IMR-90 (cell line): Measurements from ENCODE around the gene ROBO2. TPM values are rescaled to one million over a fixed set of nuclear protein-coding genes. Genes with fewer than 3 reads are reported as not detected.

Experiments
- ATAC-seq: fragments of 200-7000 bp; cut with Tn5 transposase; 2 replicates; pipeline ENCODE4 v1.9.1; 2020; ENCODE audit warnings: low read depth, mild to moderate bottlenecking, moderate library complexity
- BruUV-seq: library from RNA; stranded (reverse); fragments of 400-500 nt; replicated peaks from 2 replicates; lab custom pipeline; 2021; lab: Mats Ljungman, UMichigan
- CTCF ChIA-PET: fragments of 300-600 bp; formaldehyde crosslinking; extraction: SDS; loops from one replicate; lab custom pipeline; 2021; ENCODE audit warnings: antibody characterized with exemption; lab: Yijun Ruan, JAX
- POLR2A ChIA-PET: fragments of 300-600 bp; sonication (Branson Sonifier 250); formaldehyde crosslinking; loops from one replicate; lab custom pipeline; 2022; ENCODE audit warnings: antibody characterized with exemption; ENCODE audit not compliant: unreplicated experiment; lab: Charles Lee
- DNase-seq: peaks from one replicate; pipeline ENCODE4 v3.0.0; 2013
- H2AFZ ChIP-seq: replicated peaks from 2 replicates; pipeline ENCODE3; 2013; ENCODE audit warnings: low read length, mild to moderate bottlenecking; ENCODE audit not compliant: poor library complexity
- H2AK5ac ChIP-seq: 2 replicates; pipeline ENCODE4 v1.6.1; 2013; ENCODE audit warnings: low read depth, low read length, inconsistent platforms
- H2AK9ac ChIP-seq: replicated peaks from 2 replicates; pipeline ENCODE3; 2013; ENCODE audit warnings: mild to moderate bottlenecking, low read depth, low read length, moderate library complexity; ENCODE audit not compliant: poor library complexity
- H2BK120ac ChIP-seq: 2 replicates; pipeline ENCODE4 v1.6.1; 2013; ENCODE audit warnings: low read depth, low read length, inconsistent platforms
- H2BK15ac ChIP-seq: 3 replicates; pipeline ENCODE4 v1.6.1; 2013; ENCODE audit warnings: low read depth, low read length, inconsistent platforms
- H2BK20ac ChIP-seq: 2 replicates; pipeline ENCODE4 v1.6.1; 2013; ENCODE audit warnings: low read depth, mild to moderate bottlenecking, inconsistent platforms, low read length, moderate library complexity
- H2BK5ac ChIP-seq: 2 replicates; pipeline ENCODE4 v1.6.1; 2013; ENCODE audit warnings: mild to moderate bottlenecking, low read depth, low read length, inconsistent platforms; ENCODE audit not compliant: poor library complexity, severe bottlenecking
- H3K14ac ChIP-seq: replicated peaks from 2 replicates; pipeline ENCODE4 v1.6.1; 2013; ENCODE audit warnings: low read depth, low read length, inconsistent platforms
- H3K18ac ChIP-seq: 2 replicates; pipeline ENCODE4 v1.6.1; 2013; ENCODE audit warnings: low read depth, low read length, control low read depth
- H3K23ac ChIP-seq: 2 replicates; pipeline ENCODE4 v1.6.1; 2013; ENCODE audit warnings: low read depth, low read length, inconsistent platforms
- H3K27ac ChIP-seq: 2 replicates; pipeline ENCODE4 v1.5.1; 2013; ENCODE audit warnings: mild to moderate bottlenecking, control low read depth, low read length; ENCODE audit not compliant: insufficient read depth
- H3K27me3 ChIP-seq: 2 replicates; pipeline ENCODE4 v1.6.1; 2013; ENCODE audit warnings: low read length; ENCODE audit not compliant: control insufficient read depth, insufficient read depth
- H3K36me3 ChIP-seq: 2 replicates; pipeline ENCODE4 v1.6.1; 2013; ENCODE audit warnings: low read length, mixed read lengths; ENCODE audit not compliant: control insufficient read depth, insufficient read depth
- H3K4ac ChIP-seq: 2 replicates; pipeline ENCODE4 v1.6.1; 2013; ENCODE audit warnings: low read depth, low read length, inconsistent platforms
- H3K4me1 ChIP-seq: 2 replicates; pipeline ENCODE4 v1.6.1; 2013; ENCODE audit warnings: low read length, mixed read lengths; ENCODE audit not compliant: control insufficient read depth, insufficient read depth
- H3K4me2 ChIP-seq: 2 replicates; pipeline ENCODE4 v1.6.1; 2013; ENCODE audit warnings: low read depth, mild to moderate bottlenecking, control low read depth, low read length, moderate library complexity
- H3K4me3 ChIP-seq: 2 replicates; pipeline ENCODE4 v1.5.1; 2013; ENCODE audit warnings: low read depth, mild to moderate bottlenecking, control low read depth, low read length, moderate library complexity; ENCODE audit not compliant: insufficient read depth
- H3K56ac ChIP-seq: 2 replicates; pipeline ENCODE4 v1.6.1; 2013; ENCODE audit warnings: low read length, inconsistent platforms; ENCODE audit not compliant: insufficient read depth; ENCODE audit errors: extremely low read depth
- H3K79me1 ChIP-seq, 2 experiments: 2 replicates each; pipeline ENCODE4 v1.6.1; 2013; ENCODE audit warnings: low read length in 2 of 2, inconsistent platforms in 1 of 2, low read depth in 1 of 2
- H3K9ac ChIP-seq: 2 replicates; pipeline ENCODE4 v1.6.1; 2013; ENCODE audit warnings: low read depth, low read length, control low read depth
- H3K9me1 ChIP-seq: 2 replicates; pipeline ENCODE4 v1.6.1; 2013; ENCODE audit warnings: low read length, inconsistent platforms; ENCODE audit not compliant: insufficient read depth
- H3K9me3 ChIP-seq: 2 replicates; pipeline ENCODE4 v1.6.1; 2013; ENCODE audit warnings: low read length; ENCODE audit not compliant: control insufficient read depth, insufficient read depth
- H4K20me1 ChIP-seq: 2 replicates; pipeline ENCODE4 v1.6.1; 2013; ENCODE audit warnings: low read length, inconsistent platforms; ENCODE audit not compliant: insufficient read depth
- H4K5ac ChIP-seq: 2 replicates; pipeline ENCODE4 v1.6.1; 2013; ENCODE audit warnings: mild to moderate bottlenecking, low read depth, low read length, control low read depth
- H4K8ac ChIP-seq, 2 experiments: 2 replicates each; pipeline ENCODE4 v1.6.1; 2013; ENCODE audit warnings: low read depth in 2 of 2, low read length in 2 of 2, control low read depth in 1 of 2, inconsistent platforms in 1 of 2
- H4K91ac ChIP-seq: 2 replicates; pipeline ENCODE4 v1.6.1; 2013; ENCODE audit warnings: low read depth, low read length, inconsistent platforms; ENCODE audit not compliant: insufficient read depth
- BHLHE40 ChIP-seq: fragments of 150-350 bp; IDR thresholded peaks from 2 replicates; pipeline ENCODE4 v1.6.1; 2016; ENCODE audit warnings: mild to moderate bottlenecking, low read depth, low read length
- CEBPB ChIP-seq: IDR thresholded peaks from 2 replicates; pipeline ENCODE4 v1.6.1; 2012; ENCODE audit warnings: low read depth, low read length, improper control_type of control experiment
- CHD1 ChIP-seq: IDR thresholded peaks from 2 replicates; pipeline ENCODE4 v1.6.1; 2012; ENCODE audit warnings: low read depth, low read length, improper control_type of control experiment
- CTCF ChIP-seq: conservative IDR thresholded peaks from 2 replicates; pipeline ENCODE4 v1.5.1; 2012; ENCODE audit warnings: mild to moderate bottlenecking, low read depth, low read length, improper control_type of control experiment
- ELK1 ChIP-seq: fragments of 150-350 bp; IDR thresholded peaks from 2 replicates; pipeline ENCODE4 v1.6.1; 2016; ENCODE audit warnings: low read depth, mild to moderate bottlenecking, low read length, moderate library complexity, borderline replicate concordance
- FOS ChIP-seq: fragments of 150-350 bp; IDR thresholded peaks from 2 replicates; pipeline ENCODE4 v1.6.1; 2016; ENCODE audit warnings: low read depth, low read length
- MAFK ChIP-seq: IDR thresholded peaks from 2 replicates; pipeline ENCODE4 v1.6.1; 2012; ENCODE audit warnings: low read depth, low read length, improper control_type of control experiment
- MAZ ChIP-seq: IDR thresholded peaks from 2 replicates; pipeline ENCODE4 v1.6.1; 2012; ENCODE audit warnings: low read depth, mild to moderate bottlenecking, low read length, improper control_type of control experiment, moderate library complexity, borderline replicate concordance
- MXI1 ChIP-seq: IDR thresholded peaks from 2 replicates; pipeline ENCODE4 v1.6.1; 2012; ENCODE audit warnings: low read depth, mild to moderate bottlenecking, low read length, moderate library complexity, borderline replicate concordance
- NFE2L2 ChIP-seq: fragments of 150-350 bp; IDR thresholded peaks from 2 replicates; pipeline ENCODE4 v1.6.1; 2016; ENCODE audit warnings: low read depth, mild to moderate bottlenecking, low read length
- POLR2A ChIP-seq: IDR thresholded peaks from 2 replicates; pipeline ENCODE4 v1.6.1; 2012; ENCODE audit warnings: mild to moderate bottlenecking, low read depth, low read length
- RAD21 ChIP-seq: IDR thresholded peaks from 2 replicates; pipeline ENCODE4 v1.6.1; 2012; ENCODE audit warnings: low read length, improper control_type of control experiment
- RCOR1 ChIP-seq: IDR thresholded peaks from 2 replicates; pipeline ENCODE4 v1.6.1; 2012; ENCODE audit warnings: mild to moderate bottlenecking, low read length, improper control_type of control experiment; ENCODE audit not compliant: insufficient replicate concordance
- RFX5 ChIP-seq: IDR thresholded peaks from 2 replicates; pipeline ENCODE4 v1.8.0; 2012; ENCODE audit warnings: low read depth, mild to moderate bottlenecking, low read length, moderate library complexity
- SMC3 ChIP-seq: fragments of 150-350 bp; IDR thresholded peaks from 2 replicates; pipeline ENCODE4 v1.6.1; 2016; ENCODE audit warnings: low read depth, mild to moderate bottlenecking, antibody characterized with exemption, low read length, moderate library complexity
- USF2 ChIP-seq: fragments of 150-350 bp; IDR thresholded peaks from 2 replicates; pipeline ENCODE4 v1.6.1; 2017; ENCODE audit warnings: mild to moderate bottlenecking, antibody characterized with exemption, low read length, low read depth
- WGBS, 2 experiments: methylation state at CpG; one replicate each; pipeline versions ENCODE4 v1.1.5 to v1.1.7; 2013; ENCODE audit warnings: missing lambda C conversion rate in 2 of 2; ENCODE audit not compliant: insufficient read length in 1 of 2; ENCODE audit errors: extremely low coverage in 2 of 2; 5-methylcytosine and 5-hydroxymethylcytosine counted together
- dilution Hi-C: fragments of 300-500 bp; cut with HindIII; formaldehyde crosslinking; loops from one replicate; pipeline ENCODE4 v1.14.3; 2018; ENCODE audit warnings: low sequenced_read_pairs; ENCODE audit not compliant: unreplicated experiment
- in situ Hi-C: fragments of 300-500 bp; cut with MboI; formaldehyde crosslinking; loops from 3 replicates; pipeline ENCODE4 v1.14.3; 2019; ENCODE audit warnings: low sequenced_read_pairs, inconsistent platforms, mixed read lengths
- intact Hi-C: fragments of 100-400 bp; cut with micrococcal nuclease; formaldehyde crosslinking; loops from 2 replicates; pipeline ENCODE4 v1.10.0; 2022
- polyA plus RNA-seq, 3 experiments: library from polyadenylated mRNA; depleted of rRNA; stranded (reverse); fragments of >200 nt; gene quantifications; 2 replicates each; pipeline ENCODE4 v1.2.3, GENCODE V29; 2012; ENCODE audit warnings: low replicate concordance in 1 of 3
- total RNA-seq: library from RNA; depleted of rRNA; stranded (reverse); fragments of >200 nt; gene quantifications from 2 replicates; pipeline ENCODE4 v1.2.3, GENCODE V29; 2012

ROBO2 gene
- total and polyA plus RNA-seq, 2 of the 4 experiments (the other 2 are of a cell fraction), result 9.3 to 14.5 TPM

- no peak overlapping the region for H3K4ac ChIP-seq
- CTCF ChIA-PET, result no interaction called here
- POLR2A ChIA-PET, result no interaction called here
Observed at GRCh38 chr3:77595371-77595870, 555.5 kb downstream of the ROBO2 start.

More at GRCh38 chr3:77595371-77595870, 555.5 kb downstream of the ROBO2 start:
- no peak for TF ChIP-seq POLR2A
- TF ChIP-seq FOS, result no peak
- no peak for TF ChIP-seq ELK1
- no peak for TF ChIP-seq CHD1
- no peak for TF ChIP-seq SMC3
- TF ChIP-seq BHLHE40, result no peak
- TF ChIP-seq USF2, result no peak
- no peak for TF ChIP-seq RAD21
- no peak for TF ChIP-seq MAFK
- no peak for TF ChIP-seq CTCF
- TF ChIP-seq MAZ, result no peak
- no peak for TF ChIP-seq CEBPB
- TF ChIP-seq MXI1, result no peak
- no peak for TF ChIP-seq RFX5
- TF ChIP-seq RCOR1, result no peak
- TF ChIP-seq NFE2L2, result no peak
- Histone ChIP-seq H3K4me2 (no peak overlapping the region), H3K27me3 (no peaks in the 10 kb centered on the region), H4K20me1 (no peaks in the 10 kb centered on the region), H3K56ac (no peak overlapping the region), H4K8ac (no peak overlapping the region), H3K23ac (no peak overlapping the region), H2BK5ac (no peak overlapping the region), H3K9ac (no peak overlapping the region), H3K9me1 (no peaks in the 10 kb centered on the region), H2BK120ac (no peak overlapping the region), H3K79me1 (no peaks in the 10 kb centered on the region), H2AK5ac (no peak overlapping the region), H2AFZ (no peak overlapping the region), H3K4me1 (no peaks in the 10 kb centered on the region), H3K14ac (no peak overlapping the region), H2BK20ac (no peak overlapping the region), H3K27ac (no peak overlapping the region), H3K18ac (no peak overlapping the region), H4K5ac (no peak overlapping the region), H3K9me3 (no peaks in the 10 kb centered on the region), H2BK15ac (no peak overlapping the region), H4K91ac (no peak overlapping the region), H3K4me3 (no peak overlapping the region), H3K36me3 (no peaks in the 10 kb centered on the region), H2AK9ac (no peak overlapping the region)
- ATAC-seq, result no peak
- dilution Hi-C loops, result no loop called here
- WGBS, 2 experiments, result no CpG with 5 or more reads among the region's 2 CpGs
- no peak for DNase-seq
- in situ Hi-C loops, result no loop called here
- intact Hi-C loops, result no loop called here
- no TSS peak for BruUV-seq
